Measurements from ENCODE around the gene PPA1.

PPA1 gene

DNA sequence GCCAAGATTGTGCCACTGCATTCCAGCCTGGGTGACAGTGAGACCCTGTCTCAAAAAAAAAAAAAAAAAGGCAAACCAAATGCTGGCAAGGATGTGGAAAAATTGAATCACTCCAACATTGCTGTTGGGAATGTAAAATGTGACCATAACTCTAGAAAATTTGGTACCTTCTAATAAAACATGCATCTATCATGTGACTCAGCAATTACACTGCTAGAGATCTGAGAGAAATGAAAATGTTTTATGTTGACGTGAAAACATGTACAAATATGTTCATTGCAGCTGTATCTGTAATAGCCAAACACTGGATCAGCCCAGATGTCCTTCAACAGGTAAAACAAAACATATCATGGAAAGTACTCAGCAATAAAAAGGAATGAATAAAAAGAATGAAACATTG is 32.1 kb downstream of the PPA1 start:
- no peak overlapping the region for H3K4me3 ChIP-seq (ENCODE audit: low read depth, low read length)
- no peak for DNase-seq (ENCODE audit: low read depth)
- TF ChIP-seq, protein P1, sequence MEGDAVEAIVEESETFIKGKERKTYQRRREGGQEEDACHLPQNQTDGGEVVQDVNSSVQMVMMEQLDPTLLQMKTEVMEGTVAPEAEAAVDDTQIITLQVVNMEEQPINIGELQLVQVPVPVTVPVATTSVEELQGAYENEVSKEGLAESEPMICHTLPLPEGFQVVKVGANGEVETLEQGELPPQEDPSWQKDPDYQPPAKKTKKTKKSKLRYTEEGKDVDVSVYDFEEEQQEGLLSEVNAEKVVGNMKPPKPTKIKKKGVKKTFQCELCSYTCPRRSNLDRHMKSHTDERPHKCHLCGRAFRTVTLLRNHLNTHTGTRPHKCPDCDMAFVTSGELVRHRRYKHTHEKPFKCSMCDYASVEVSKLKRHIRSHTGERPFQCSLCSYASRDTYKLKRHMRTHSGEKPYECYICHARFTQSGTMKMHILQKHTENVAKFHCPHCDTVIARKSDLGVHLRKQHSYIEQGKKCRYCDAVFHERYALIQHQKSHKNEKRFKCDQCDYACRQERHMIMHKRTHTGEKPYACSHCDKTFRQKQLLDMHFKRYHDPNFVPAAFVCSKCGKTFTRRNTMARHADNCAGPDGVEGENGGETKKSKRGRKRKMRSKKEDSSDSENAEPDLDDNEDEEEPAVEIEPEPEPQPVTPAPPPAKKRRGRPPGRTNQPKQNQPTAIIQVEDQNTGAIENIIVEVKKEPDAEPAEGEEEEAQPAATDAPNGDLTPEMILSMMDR (IDR thresholded peaks at IDR 0.05; ENCODE audit: control insufficient read depth, extremely low read depth, insufficient read depth), result no peak

DNA sequence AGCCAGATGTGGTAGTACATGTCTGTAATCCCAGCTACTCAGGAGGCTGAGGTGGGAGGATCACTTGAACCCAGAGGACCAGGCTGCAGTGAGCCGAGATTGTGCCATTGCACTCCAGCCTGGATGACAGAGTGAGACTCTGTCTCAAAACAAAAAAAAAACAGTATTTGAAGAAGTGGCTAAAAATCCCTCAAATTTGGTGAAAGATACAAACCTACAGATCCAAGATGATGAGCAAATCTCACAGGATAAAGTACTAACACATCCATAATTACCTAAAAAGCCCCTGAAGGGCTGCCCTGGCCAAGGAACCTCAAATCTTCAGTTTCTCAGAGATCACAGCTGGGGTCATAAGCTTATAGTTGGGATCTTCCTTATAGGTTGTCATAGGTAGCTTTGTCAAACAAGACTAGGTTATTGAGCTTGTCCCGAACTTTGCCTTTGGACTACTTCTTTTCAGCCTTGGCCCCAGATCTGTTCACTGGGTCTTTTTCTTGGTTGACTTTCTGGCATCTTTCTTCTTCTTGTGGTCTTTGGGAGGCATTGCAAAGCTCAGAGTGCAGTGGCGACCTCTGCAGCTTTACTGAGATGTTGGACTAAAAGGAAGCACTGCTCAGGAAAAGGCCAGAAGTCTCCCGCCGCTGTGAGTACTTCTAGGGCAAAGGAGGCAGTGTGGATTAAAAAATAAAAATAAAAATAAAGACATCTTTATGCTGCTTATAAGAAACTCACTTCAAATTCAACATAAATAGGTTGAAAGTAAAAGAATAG is 34.3 kb downstream of the PPA1 start:
- H3K4me3 ChIP-seq (ENCODE audit: low read depth, low read length), result no peak overlapping the region
- no peak for DNase-seq (ENCODE audit: low read depth)
- TF ChIP-seq, protein P1 (IDR thresholded peaks at IDR 0.05; ENCODE audit: control insufficient read depth, extremely low read depth, insufficient read depth), result no peak

DNA sequence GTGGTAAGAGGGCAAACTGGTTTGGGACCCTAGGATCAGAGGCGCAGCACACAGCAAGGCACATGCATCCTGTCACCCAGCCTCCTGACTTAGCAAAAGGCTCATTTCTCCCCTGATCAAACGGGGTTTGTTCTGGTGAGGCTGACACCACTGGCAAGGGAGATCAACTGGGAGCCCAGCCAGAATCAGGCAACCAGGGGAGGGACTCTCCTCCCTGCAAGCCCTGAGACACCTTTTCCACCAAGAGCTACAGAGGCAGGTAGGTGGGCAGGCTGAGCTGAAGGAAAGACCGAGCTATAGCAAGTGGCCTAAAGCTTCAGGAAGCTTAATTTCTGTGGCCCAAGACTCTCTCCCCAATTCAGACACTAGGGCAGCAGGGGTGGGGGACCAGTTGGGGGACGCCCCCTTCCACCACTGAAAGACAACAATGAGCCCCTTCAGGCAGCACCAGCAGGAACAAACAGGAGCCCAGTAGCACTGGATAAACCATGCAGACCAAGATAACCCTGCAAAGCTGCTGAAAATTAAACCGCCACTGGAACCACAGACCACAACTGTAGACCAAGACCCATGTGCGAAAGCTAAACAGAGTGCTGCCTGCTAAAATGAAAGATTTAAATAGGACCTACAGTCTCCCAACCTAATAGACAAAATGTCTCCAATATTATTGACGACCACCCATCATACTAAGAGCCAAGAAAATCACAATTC is 35.8 kb downstream of the PPA1 start:
- H3K4me3 ChIP-seq (ENCODE audit: low read depth, low read length), result no peak overlapping the region
- no peak for DNase-seq (ENCODE audit: low read depth)
- TF ChIP-seq, protein P1 (IDR thresholded peaks at IDR 0.05; ENCODE audit: control insufficient read depth, extremely low read depth, insufficient read depth), result no peak

DNA sequence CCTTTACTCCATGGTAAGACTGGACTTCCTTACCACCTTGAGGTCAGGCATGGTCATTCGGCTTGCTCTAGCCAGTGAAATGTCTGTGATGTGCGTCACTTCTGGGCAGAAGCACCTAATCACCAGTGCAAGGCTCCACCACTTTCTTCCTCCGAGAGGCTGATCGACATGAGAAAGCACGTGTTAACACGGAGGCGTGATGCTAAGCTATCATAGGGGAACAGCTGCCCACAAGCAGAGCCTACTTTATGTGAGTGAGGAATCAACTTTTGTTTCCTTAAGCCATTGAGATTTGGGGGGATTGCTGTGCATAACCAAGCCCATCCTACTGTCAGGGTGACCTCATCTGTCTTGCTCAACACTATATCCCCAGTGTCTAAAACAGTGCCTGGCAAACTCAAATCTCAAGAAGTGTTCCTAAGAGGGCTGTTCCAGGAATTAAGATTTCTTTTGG is 39.8 kb downstream of the PPA1 start:
- no peak for DNase-seq (ENCODE audit: low read depth)
- TF ChIP-seq, protein P1 (IDR thresholded peaks at IDR 0.05; ENCODE audit: control insufficient read depth, extremely low read depth, insufficient read depth), result no peak
- H3K4me3 ChIP-seq (ENCODE audit: low read depth, low read length), result no peak overlapping the region

DNA sequence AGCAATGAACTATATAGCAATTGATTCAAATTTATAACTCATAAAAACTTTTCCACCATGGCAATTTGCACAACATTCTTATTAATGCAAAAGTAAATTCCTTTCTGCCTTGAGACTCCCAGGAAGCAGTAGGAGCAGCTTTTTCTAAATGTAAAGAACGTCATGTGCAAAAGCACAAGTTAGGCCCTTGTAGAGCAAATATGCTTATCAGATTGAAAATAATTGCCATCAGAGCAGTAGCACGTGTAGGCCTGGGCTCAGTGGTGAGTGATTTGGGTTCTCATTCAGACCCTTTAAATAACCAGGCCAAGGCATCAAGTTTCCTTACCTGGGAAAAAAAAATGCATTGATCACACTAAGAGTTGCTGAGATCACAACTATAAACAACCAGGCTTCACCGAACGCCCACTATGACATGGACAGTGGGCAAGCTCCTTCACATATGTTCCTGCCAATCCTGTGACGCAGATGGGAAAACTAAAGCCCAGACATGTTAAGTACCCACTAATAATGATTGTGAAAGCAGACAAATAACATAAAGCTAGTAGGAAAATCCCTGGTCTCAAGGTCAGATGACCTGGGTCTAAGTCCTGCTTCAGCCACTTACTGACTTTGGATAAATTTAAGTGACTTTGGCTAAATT is 40.8 kb downstream of the PPA1 start:
- DNase-seq (ENCODE audit: low read depth), result no peak
- TF ChIP-seq, protein P1 (IDR thresholded peaks at IDR 0.05; ENCODE audit: control insufficient read depth, extremely low read depth, insufficient read depth), result no peak
- H3K4me3 ChIP-seq (ENCODE audit: low read depth, low read length), result no peak overlapping the region

DNA sequence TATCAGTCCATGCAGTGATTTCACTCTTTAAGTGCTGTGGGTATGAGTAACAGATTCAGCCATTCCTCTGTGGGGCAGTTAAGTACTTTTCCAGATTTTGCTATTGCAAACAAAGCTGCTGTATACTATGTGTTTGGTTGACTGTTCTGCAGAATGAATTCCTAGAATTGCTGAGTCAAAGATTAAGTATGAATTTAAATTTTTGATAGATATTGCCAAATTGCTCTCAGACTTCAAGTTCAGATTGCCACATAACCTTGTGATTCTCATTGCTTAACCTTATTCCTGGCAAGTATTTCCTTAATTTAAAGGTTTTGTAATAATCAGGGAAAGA is 41.3 kb downstream of the PPA1 start:
- H3K4me3 ChIP-seq (ENCODE audit: low read depth, low read length), result no peak overlapping the region
- TF ChIP-seq, protein P1 (IDR thresholded peaks at IDR 0.05; ENCODE audit: control insufficient read depth, extremely low read depth, insufficient read depth), result no peak
- DNase-seq (ENCODE audit: low read depth), result no peak
